Measurements from ENCODE around the gene CDC6. TPM values are rescaled to one million over a fixed set of nuclear protein-coding genes. Genes with fewer than 3 reads are reported as not detected.
A peak's percentile ranks its signal among the peaks of the same experiment; 100 is the strongest.

The CDC6 gene
- total RNA-seq, 6 experiments from 2014 or later = 16.9 to 36.0 (median 31.5) TPM

- H3K27ac Mint-ChIP-seq = peak overlapping the region; percentile 100
These were observed 35.0 kb downstream of the CDC6 start for GRCh38 chr17:40322358-40323315.

GRCh38 chr17:40323391-40324381 is 36.0 kb downstream of the CDC6 start:
- H3K27me3 Mint-ChIP-seq (ENCODE audit: insufficient read depth) = peaks cover 1% of the 10 kb centered on the region; the same call in 1 of the 2 replicates
- no peak for DNase-seq
- peak overlapping the region; percentile 98 for H3K4me3 Mint-ChIP-seq
- H3K9me3 Mint-ChIP-seq = no peaks in the 10 kb centered on the region
- H3K27ac Mint-ChIP-seq = peak overlapping the region; percentile 100
- no peak for TF ChIP-seq CTCF (IDR thresholded peaks at IDR 0.05)
- 0 out of 2 replicates have a peak, but pooled peaks cover 5% of the 10 kb centered on the region for H3K36me3 Mint-ChIP-seq (ENCODE audit: low read depth)
- H3K4me1 Mint-ChIP-seq (ENCODE audit: low read depth) = peaks cover 89% of the 10 kb centered on the region

More at GRCh38 chr17:40322358-40323315, 35.0 kb downstream of the CDC6 start:
- Mint-ChIP-seq H3K27me3 (ENCODE audit: insufficient read depth) (peaks cover 1% of the 10 kb centered on the region; the same call in 1 of the 2 replicates), H3K36me3 (ENCODE audit: low read depth) (0 out of 2 replicates have a peak, but pooled peaks cover 8% of the 10 kb centered on the region), H3K9me3 (no peaks in the 10 kb centered on the region), H3K4me1 (ENCODE audit: low read depth) (peaks cover 83% of the 10 kb centered on the region), H3K4me3 (peak overlapping the region; percentile 98)
- peak; percentile 87 for DNase-seq
- TF ChIP-seq CTCF (IDR thresholded peaks at IDR 0.05) = no peak

GRCh38 chr17:40325156-40326013 is 37.7 kb downstream of the CDC6 start:
- TF ChIP-seq CTCF (IDR thresholded peaks at IDR 0.05) = no peak
- Mint-ChIP-seq H3K27ac (peak overlapping the region; percentile 64), H3K27me3 (ENCODE audit: insufficient read depth) (peaks cover 1% of the 10 kb centered on the region; the same call in 1 of the 2 replicates), H3K9me3 (no peaks in the 10 kb centered on the region), H3K4me3 (no peak overlapping the region), H3K4me1 (ENCODE audit: low read depth) (peaks cover 82% of the 10 kb centered on the region), H3K36me3 (ENCODE audit: low read depth) (no peaks in the 10 kb centered on the region)
- no peak for DNase-seq

- Mint-ChIP-seq H3K36me3 (ENCODE audit: low read depth) (peaks cover 2% of the 10 kb centered on the region; the same call in 1 of the 2 replicates), H3K4me1 (ENCODE audit: low read depth) (peaks cover 82% of the 10 kb centered on the region), H3K4me3 (no peak overlapping the region), H3K27me3 (ENCODE audit: insufficient read depth) (peaks cover 1% of the 10 kb centered on the region; the same call in 1 of the 2 replicates), H3K9me3 (no peaks in the 10 kb centered on the region), H3K27ac (peak overlapping the region; percentile 28)
- no peak for DNase-seq
- TF ChIP-seq CTCF (IDR thresholded peaks at IDR 0.05) = no peak
These were observed 38.5 kb downstream of the CDC6 start for GRCh38 chr17:40326014-40326831.
